HPDE6-E6E7 (cell line): ENCODE data around the gene NAE1.
"Not testable (repeated sequence)": the region's sequence is repeated elsewhere in the genome, so short reads cannot be mapped to it uniquely, and the experiment has no call there.

Source experiments
- DNase-seq: peaks from one replicate; pipeline ENCODE4 v3.0.0; 2011; ENCODE audit warnings: missing footprints; ENCODE audit errors: extremely low spot score

Gene NAE1

GRCh38 chr16:66830422-66831404, at the start of gene NAE1:
NAE1 (minus strand) TSS chr16:66830976; CDS start chr16:66830899, 77 bp downstream.
- peak; percentile 96 for DNase-seq

- no peak for DNase-seq
Observed at GRCh38 chr16:66878067-66878466, 47.3 kb upstream of the NAE1 start.

GRCh38 chr16:66874079-66874775, 43.5 kb upstream of the NAE1 start:
- no peak for DNase-seq

GRCh38 chr16:66873685-66874055, 42.9 kb upstream of the NAE1 start:
- no peak for DNase-seq

GRCh38 chr16:66872943-66873684, 42.3 kb upstream of the NAE1 start:
- DNase-seq, result peak; percentile 93

- no peak for DNase-seq
Observed at GRCh38 chr16:66872559-66872942, 41.8 kb upstream of the NAE1 start.

- DNase-seq, result no peak
Observed at GRCh38 chr16:66871840-66872239, 41.1 kb upstream of the NAE1 start.

GRCh38 chr16:66871363-66871762, 40.6 kb upstream of the NAE1 start:
- DNase-seq, result not testable (repeated sequence)

GRCh38 chr16:66869424-66869823, 38.6 kb upstream of the NAE1 start:
- DNase-seq, result no peak

GRCh38 chr16:66863707-66864106, 32.9 kb upstream of the NAE1 start:
- DNase-seq, result no peak

- DNase-seq, result no peak
Observed at GRCh38 chr16:66862023-66862520, 31.3 kb upstream of the NAE1 start.

- no peak for DNase-seq
Observed at GRCh38 chr16:66859397-66860068, 28.8 kb upstream of the NAE1 start.

- DNase-seq, result no peak
Observed at GRCh38 chr16:66858740-66859396, 28.1 kb upstream of the NAE1 start.

GRCh38 chr16:66857437-66857836, 26.7 kb upstream of the NAE1 start:
- no peak for DNase-seq

GRCh38 chr16:66856801-66857200, 26.0 kb upstream of the NAE1 start:
- DNase-seq, result no peak

GRCh38 chr16:66856184-66856730, 25.5 kb upstream of the NAE1 start:
- DNase-seq, result no peak

- no peak for DNase-seq
Observed at GRCh38 chr16:66853261-66854139, 22.7 kb upstream of the NAE1 start.

- no peak for DNase-seq
Observed at GRCh38 chr16:66851166-66851964, 20.6 kb upstream of the NAE1 start.
